Prostate gland (tissue), 2 donors: ENCODE measurements around the gene TCF4.

Source experiments
- POLR2A ChIP-seq: fragments of 450-650 bp; IDR thresholded peaks from one replicate; pipeline ENCODE4 v1.6.1; 2016; ENCODE audit warnings: antibody characterized with exemption, mild to moderate bottlenecking
- TF ChIP-seq, protein P1 (sequence below), 4 experiments: fragments of 200-600 bp in 2 of 4; fragments of 450-650 bp in 2 of 4; sonication (generic) in 2 of 4; IDR thresholded peaks; 1 replicate in 3 of 4; 2 replicates in 1 of 4; pipeline ENCODE4 v1.5.1; 2016 to 2019; ENCODE audit warnings: antibody characterized with exemption in 4 of 4, mild to moderate bottlenecking in 2 of 4, moderate library complexity in 2 of 4

DNA sequence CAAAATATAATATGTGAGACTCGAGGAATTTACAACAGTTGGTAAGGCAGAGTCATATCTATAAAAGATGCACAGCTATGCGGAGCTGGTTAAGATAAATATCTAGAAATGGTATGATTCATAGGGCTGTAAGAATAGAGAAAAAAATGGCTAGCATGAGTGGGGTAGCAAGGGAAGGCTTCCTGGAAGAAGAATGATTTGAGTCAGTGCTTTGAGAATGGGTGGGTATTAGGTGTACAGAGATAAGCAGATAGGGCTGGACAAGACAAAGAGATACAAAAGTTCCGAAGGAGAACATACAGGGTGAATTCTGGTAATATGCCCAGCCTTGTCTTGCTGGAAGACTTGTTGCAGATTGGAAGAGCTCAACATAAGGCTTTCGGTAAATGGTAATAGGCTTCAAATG, 337.2 kb downstream of the TCF4 start:
- TF ChIP-seq, protein P1, sequence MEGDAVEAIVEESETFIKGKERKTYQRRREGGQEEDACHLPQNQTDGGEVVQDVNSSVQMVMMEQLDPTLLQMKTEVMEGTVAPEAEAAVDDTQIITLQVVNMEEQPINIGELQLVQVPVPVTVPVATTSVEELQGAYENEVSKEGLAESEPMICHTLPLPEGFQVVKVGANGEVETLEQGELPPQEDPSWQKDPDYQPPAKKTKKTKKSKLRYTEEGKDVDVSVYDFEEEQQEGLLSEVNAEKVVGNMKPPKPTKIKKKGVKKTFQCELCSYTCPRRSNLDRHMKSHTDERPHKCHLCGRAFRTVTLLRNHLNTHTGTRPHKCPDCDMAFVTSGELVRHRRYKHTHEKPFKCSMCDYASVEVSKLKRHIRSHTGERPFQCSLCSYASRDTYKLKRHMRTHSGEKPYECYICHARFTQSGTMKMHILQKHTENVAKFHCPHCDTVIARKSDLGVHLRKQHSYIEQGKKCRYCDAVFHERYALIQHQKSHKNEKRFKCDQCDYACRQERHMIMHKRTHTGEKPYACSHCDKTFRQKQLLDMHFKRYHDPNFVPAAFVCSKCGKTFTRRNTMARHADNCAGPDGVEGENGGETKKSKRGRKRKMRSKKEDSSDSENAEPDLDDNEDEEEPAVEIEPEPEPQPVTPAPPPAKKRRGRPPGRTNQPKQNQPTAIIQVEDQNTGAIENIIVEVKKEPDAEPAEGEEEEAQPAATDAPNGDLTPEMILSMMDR (IDR thresholded peaks at IDR 0.05), result no peak
- no peak for TF ChIP-seq POLR2A
